Fibroblast of lung (primary cell): ENCODE data around the gene TSEN2. TPM values are rescaled to one million over a fixed set of nuclear protein-coding genes. Genes with fewer than 3 reads are reported as not detected.

Experiments
- DNase-seq, 2 donors: peaks; one replicate each; pipeline versions ENCODE4 v3.0.0 to v3.0.0-alpha.2; 2010; ENCODE audit warnings: low read depth in 2 of 2
- H2AFZ ChIP-seq: 2 replicates; pipeline ENCODE4 v1.5.1; 2012; ENCODE audit warnings: low read length, control low read depth, inconsistent platforms
- H3K27ac ChIP-seq: 2 replicates; pipeline ENCODE4 v1.5.1; 2011; ENCODE audit warnings: low read length, control low read depth; ENCODE audit not compliant: insufficient read depth
- H3K27me3 ChIP-seq: 2 replicates; pipeline ENCODE4 v1.5.1; 2011; ENCODE audit warnings: mild to moderate bottlenecking, low read length; ENCODE audit not compliant: control insufficient read depth, insufficient read depth
- H3K36me3 ChIP-seq: 2 replicates; pipeline ENCODE4 v1.5.1; 2011; ENCODE audit warnings: low read length; ENCODE audit not compliant: control insufficient read depth, insufficient read depth
- H3K4me1 ChIP-seq: 2 replicates; pipeline ENCODE4 v1.5.1; 2011; ENCODE audit warnings: low read length; ENCODE audit not compliant: control insufficient read depth, insufficient read depth; ENCODE audit errors: extremely low read depth
- H3K4me2 ChIP-seq: 2 replicates; pipeline ENCODE4 v1.5.1; 2011; ENCODE audit warnings: low read length, control low read depth; ENCODE audit not compliant: insufficient read depth; ENCODE audit errors: extremely low read depth
- H3K4me3 ChIP-seq, 4 experiments: fragments of 200-600 bp in 1 of 4; sonication (generic) in 1 of 4; replicated peaks in 1 of 4; 2 replicates each; pipeline ENCODE4 v1.5.1; 2011 to 2016; ENCODE audit warnings: low read length in 4 of 4, low read depth in 3 of 4, mild to moderate bottlenecking in 3 of 4, control low read depth in 2 of 4, inconsistent platforms in 1 of 4, mixed read lengths in 1 of 4; ENCODE audit not compliant: insufficient read depth in 1 of 4; ENCODE audit errors: control extremely low read depth in 1 of 4
- H3K79me2 ChIP-seq: 2 replicates; pipeline ENCODE4 v1.5.1; 2012; ENCODE audit warnings: mild to moderate bottlenecking, low read length, inconsistent platforms; ENCODE audit not compliant: control insufficient read depth, insufficient read depth
- H3K9ac ChIP-seq: 2 replicates; pipeline ENCODE4 v1.5.1; 2011; ENCODE audit warnings: mild to moderate bottlenecking, low read length, control low read depth; ENCODE audit not compliant: insufficient read depth
- H3K9me3 ChIP-seq: 2 replicates; pipeline ENCODE4 v1.5.1; 2012; ENCODE audit warnings: low read depth, low read length; ENCODE audit not compliant: control insufficient read depth, insufficient read depth
- H4K20me1 ChIP-seq: 2 replicates; pipeline ENCODE4 v1.5.1; 2011; ENCODE audit warnings: low read length; ENCODE audit not compliant: control insufficient read depth, insufficient read depth; ENCODE audit errors: extremely low read depth
- CTCF ChIP-seq, 2 donors: IDR thresholded peaks in 1 of 2; conservative IDR thresholded peaks in 1 of 2; 1 replicate in 1 of 2; 2 replicates in 1 of 2; pipeline ENCODE4 v1.5.1; 2011 to 2012; ENCODE audit warnings: low read length in 2 of 2, control low read depth in 1 of 2, inconsistent platforms in 1 of 2, low read depth in 1 of 2, mild to moderate bottlenecking in 1 of 2
- EZH2 ChIP-seq: IDR thresholded peaks from 2 replicates; pipeline ENCODE4 v1.5.1; 2012; ENCODE audit warnings: low read length, control low read depth, mild to moderate bottlenecking; ENCODE audit errors: missing control alignments
- polyA plus RNA-seq, 2 donors: library from polyadenylated mRNA; depleted of rRNA in 1 of 2; stranded (reverse) in 1 of 2; unstranded in 1 of 2; fragments of >200 nt; gene quantifications; 2 replicates each; pipeline ENCODE4 v1.2.1, GENCODE V29; 2011 to 2012; ENCODE audit warnings: missing spikeins in 1 of 2
- total RNA-seq: library from RNA; depleted of rRNA; stranded (reverse); fragments of >200 nt; gene quantifications from 2 replicates; pipeline ENCODE4 v1.2.1, GENCODE V29; 2014

The TSEN2 gene
- total and polyA plus RNA-seq, 2 donors (not counting 1 experiment from before 2014, with no cell fraction given), result 9.8 to 14.4 TPM

GRCh38 chr3:12479919-12480427, 4.3 kb upstream of the TSEN2 start:
- Histone ChIP-seq H3K4me3 (no peak overlapping the region), H3K9ac (no peak overlapping the region), H3K4me2 (no peak overlapping the region), H3K27ac (no peak overlapping the region), H4K20me1 (no peaks in the 10 kb centered on the region), H3K79me2 (no peaks in the 10 kb centered on the region), H3K36me3 (no peaks in the 10 kb centered on the region), H2AFZ (peak overlapping the region; percentile 38), H3K27me3 (no peaks in the 10 kb centered on the region), H3K4me1 (peaks cover 12% of the 10 kb centered on the region), H3K9me3 (no peaks in the 10 kb centered on the region)
- DNase-seq, result peak; percentile 26 to 71
- TF ChIP-seq EZH2, result no peak
- TF ChIP-seq CTCF (conservative IDR thresholded peaks at IDR 0.05 in 1 of 2, IDR thresholded peaks at IDR 0.05 in 1 of 2; ENCODE audit: low read depth in 1 of 2, low read length in 2 of 2), result peak; percentile 49 to 60

GRCh38 chr3:12483410-12483809, 870 bp upstream of the TSEN2 start:
- Histone ChIP-seq H3K4me1 (peaks cover 9% of the 10 kb centered on the region), H3K9ac (no peak overlapping the region), H3K4me2 (peak overlapping the region; percentile 94), H4K20me1 (no peaks in the 10 kb centered on the region), H2AFZ (no peak overlapping the region), H3K36me3 (no peaks in the 10 kb centered on the region), H3K4me3 (peak overlapping the region; percentile 43 to 86 (median 58)), H3K27me3 (no peaks in the 10 kb centered on the region), H3K79me2 (peaks cover 2% of the 10 kb centered on the region), H3K27ac (no peak overlapping the region), H3K9me3 (no peaks in the 10 kb centered on the region)
- peak; percentile 8 to 42 for DNase-seq
- no peak for TF ChIP-seq EZH2
- no peak for TF ChIP-seq CTCF (conservative IDR thresholded peaks at IDR 0.05 in 1 of 2, IDR thresholded peaks at IDR 0.05 in 1 of 2; ENCODE audit: low read depth in 1 of 2, low read length in 2 of 2)

GRCh38 chr3:12483872-12484197, 445 bp upstream of the TSEN2 start:
- Histone ChIP-seq H4K20me1 (no peaks in the 10 kb centered on the region), H3K36me3 (no peaks in the 10 kb centered on the region), H3K79me2 (peaks cover 2% of the 10 kb centered on the region), H3K9ac (no peak overlapping the region), H3K27me3 (no peaks in the 10 kb centered on the region), H3K9me3 (no peaks in the 10 kb centered on the region), H3K4me3 (peak overlapping the region; percentile 43 to 86 (median 58)), H2AFZ (peak overlapping the region; percentile 83), H3K27ac (no peak overlapping the region), H3K4me1 (peaks cover 9% of the 10 kb centered on the region), H3K4me2 (peak overlapping the region; percentile 94)
- DNase-seq, result no peak
- no peak for TF ChIP-seq EZH2
- TF ChIP-seq CTCF (conservative IDR thresholded peaks at IDR 0.05 in 1 of 2, IDR thresholded peaks at IDR 0.05 in 1 of 2; ENCODE audit: low read depth in 1 of 2, low read length in 2 of 2), result no peak
